OCI-M2 (cell line): ENCODE results near the gene TNFSF15.

Experiments
- DNase-seq: peaks from one replicate; lab custom pipeline; 2025; ENCODE audit not compliant: unreplicated experiment; lab: John Stamatoyannopoulos, UW

TNFSF15 gene

DNA sequence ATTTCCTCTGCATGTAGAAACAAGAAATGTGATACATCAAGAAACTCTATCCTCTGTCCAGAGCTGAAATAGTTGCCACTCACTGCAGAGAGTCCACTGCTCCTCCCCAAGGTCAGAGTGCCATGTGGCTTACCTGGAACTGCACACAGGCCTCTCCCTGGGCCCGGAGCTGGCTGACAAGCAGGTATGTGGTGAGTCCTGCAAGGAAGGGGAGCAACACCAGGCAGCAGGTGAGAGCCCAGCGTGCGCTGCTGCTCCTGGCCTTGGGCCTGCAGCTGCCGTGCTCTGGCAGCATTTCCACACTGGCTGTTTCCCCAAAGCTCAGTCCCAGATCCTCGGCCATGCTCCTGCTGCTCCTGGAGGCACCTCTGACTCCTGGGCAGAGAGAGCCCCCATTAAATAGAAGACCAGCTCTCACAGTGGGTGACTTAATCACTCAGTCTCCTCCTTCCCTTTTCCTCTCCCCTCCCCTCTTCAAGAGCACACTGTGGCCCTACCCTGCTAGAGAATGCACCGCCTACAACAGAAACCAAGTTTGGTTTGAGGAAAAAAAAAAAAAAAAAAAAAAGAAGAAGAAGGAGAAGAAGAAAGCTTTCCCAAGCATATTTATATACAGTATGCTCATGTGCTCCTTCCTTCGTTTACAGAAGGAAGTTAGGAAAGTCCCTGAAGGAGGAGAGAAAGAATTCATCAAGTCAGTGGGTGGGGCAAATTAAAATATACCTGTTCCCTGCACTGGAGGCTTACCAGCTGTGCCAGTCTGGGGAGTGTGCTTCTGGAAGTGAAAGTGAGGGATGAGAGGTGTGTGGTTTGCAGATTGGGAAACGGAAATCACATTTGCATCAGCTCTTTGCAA lies at the start of gene TNFSF15:
TNFSF15 (minus strand) TSS at position 370 of the 856 bp plus-strand sequence; CDS start at position 343, 27 bp downstream.
- DNase-seq = no peak

DNA sequence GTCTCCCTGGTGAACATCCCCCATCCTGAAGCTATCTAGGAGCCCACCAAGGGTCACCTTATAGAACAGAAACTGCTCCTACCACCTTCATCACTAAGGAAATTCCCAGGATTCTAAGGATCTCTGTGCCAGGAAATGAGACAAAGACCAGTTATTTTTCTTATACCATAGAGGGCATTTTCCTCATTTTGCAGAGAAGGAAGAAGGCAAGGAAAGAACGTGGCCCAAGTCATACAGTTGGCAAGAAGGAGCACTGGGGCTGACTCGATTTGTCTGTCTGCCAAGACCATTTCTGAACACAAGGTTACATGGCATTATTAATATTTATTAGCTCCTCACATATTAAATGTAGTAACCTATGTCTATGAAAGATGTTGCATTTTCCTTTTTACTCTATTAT lies 49.6 kb upstream of the TNFSF15 start:
- DNase-seq = no peak

DNA sequence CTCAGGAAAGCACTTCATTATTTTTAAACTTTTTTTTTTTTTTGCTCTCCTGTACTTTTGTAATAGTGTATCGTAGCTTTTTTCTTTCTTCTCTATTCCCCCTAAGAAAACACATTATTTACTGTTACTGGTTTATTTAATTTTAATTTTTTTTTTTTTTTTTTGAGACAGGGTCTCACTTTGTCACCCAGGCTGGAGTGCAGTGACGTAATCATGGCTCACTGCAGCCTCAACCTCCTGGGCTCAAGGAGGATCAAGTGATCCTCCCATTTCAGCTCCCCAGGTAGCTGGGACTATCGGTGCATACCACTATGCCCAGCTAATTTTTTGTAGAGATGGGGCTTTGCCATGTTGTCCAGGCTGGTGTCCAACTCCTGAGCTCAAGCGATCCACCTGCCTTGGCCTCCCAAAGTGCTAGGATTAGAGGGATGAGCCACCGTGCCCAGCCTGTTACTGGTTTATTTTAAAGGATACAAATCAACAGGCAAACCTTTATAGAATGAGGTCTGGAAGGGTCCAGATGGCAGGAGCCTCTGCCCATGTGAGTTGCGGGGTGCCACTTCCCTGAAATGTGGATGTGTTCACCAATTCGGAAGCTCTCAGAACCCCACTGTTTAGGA lies 49.0 kb upstream of the TNFSF15 start:
- no peak for DNase-seq

DNA sequence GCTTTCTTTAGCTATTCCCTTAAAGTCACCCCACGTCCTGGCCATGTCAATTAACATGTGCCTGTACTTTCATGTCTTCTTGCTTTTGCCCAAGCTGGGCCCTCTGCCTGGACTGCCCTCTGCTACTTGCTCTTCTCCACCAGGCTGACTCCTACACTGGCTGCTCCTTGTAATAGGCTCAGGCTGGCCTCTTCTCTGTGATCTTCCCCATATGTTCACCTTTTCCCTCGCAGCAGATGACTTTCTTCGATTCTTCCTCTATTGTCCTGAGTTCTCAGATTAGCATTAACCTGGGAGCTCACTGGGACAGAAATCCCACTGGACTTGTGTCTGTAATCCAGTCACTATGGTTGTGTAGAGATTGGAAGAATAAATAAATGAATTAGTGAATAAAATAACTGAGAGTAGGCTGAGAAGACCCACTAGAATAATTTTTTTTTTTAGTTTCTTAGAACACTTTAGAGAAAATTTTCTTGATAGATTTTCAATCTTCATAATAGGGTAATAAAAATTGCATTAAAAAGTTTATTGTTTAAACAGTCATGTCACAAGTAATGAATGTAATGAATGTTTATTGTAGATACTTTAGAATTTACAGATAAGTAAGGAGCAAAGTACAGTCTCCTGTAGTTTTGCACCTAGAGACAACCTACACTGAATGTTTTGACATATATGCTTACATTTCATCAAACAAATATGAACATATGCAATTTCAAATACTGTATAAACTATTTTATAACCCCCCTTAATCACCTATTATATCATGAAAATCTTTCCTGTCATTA lies 47.4 kb upstream of the TNFSF15 start:
- DNase-seq = no peak

DNA sequence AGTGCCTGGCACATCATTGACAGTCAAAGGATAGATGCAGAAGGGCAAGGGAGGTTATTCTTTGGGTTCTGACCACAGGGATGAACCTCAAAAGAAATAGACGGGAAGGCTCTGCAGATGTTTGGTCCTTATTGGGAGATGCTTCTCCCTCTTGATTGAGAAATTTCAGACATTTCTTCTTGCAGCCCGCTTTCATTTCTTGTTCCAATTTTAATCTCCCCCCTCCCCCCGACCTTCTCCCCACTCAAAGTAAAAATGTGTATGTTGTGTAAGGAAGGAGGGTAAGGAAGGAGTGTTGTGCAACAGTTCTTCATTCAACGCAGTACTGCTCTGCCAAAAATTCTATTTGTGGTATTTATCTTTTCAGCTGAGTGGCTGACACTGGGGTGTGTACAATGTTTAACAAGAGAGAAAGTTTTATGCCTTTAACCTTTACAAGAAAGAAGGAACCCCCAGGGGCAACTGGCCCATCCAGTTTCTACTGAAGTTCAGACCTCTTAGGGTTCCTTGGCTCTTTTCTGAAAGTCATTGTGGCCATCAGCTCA lies 46.3 kb upstream of the TNFSF15 start:
- DNase-seq = no peak

DNA sequence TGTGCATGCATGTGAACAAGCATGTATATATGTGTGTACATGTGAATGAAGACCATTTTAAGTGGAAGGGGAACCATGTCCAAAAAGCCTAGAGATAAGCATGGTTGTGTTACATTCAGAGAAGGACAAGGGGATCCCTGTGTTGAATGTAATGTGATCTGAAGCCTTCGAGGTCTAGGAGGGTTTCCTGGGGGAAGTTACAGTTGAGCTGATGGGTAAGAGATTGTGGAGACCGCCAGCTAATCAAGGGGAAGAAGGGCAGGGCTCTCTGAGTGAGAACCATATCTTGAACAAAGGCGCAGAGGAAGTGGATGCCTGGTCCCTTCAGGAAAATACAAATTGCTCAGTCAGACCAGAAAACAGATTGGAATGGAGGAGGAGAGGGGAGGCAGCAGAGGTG lies 45.5 kb upstream of the TNFSF15 start:
- no peak for DNase-seq

DNA sequence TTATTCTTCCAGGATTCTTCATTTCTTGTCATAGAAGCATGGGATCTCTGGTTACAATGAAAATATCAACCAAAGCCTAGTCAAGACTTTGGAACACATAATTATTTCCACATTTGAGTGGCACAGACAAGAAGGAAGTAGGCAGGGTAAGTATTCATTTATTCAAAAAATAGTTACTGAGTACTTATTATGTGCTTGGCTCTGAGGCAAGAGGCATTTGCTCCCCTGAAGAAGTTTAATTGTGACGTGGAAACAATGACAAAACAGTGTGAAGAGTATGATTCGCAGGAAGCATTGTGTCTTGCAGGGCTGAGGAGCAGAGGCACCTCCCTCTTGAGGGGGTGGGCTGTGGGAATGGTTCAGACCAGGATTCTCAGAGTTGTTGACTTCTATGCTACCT lies 45.0 kb upstream of the TNFSF15 start:
- DNase-seq = no peak

DNA sequence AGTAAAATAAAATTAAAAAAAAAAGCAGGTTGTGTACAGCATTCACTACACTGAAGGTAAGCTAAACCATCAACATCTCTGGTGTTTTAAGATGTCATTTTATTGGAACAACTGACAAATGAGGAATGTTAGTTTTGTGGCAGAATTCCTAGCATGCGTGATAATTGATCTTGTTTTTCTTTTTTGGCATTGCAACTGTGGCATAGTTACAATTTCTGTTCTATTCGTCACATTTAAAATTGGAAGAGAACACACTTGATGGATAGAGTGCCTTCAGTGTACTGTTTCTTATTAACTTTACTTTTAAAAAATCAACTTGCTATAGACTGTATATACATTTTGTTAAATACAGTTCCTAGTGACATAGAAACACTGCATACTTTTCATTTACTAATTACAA lies 43.6 kb upstream of the TNFSF15 start:
- DNase-seq = no peak

DNA sequence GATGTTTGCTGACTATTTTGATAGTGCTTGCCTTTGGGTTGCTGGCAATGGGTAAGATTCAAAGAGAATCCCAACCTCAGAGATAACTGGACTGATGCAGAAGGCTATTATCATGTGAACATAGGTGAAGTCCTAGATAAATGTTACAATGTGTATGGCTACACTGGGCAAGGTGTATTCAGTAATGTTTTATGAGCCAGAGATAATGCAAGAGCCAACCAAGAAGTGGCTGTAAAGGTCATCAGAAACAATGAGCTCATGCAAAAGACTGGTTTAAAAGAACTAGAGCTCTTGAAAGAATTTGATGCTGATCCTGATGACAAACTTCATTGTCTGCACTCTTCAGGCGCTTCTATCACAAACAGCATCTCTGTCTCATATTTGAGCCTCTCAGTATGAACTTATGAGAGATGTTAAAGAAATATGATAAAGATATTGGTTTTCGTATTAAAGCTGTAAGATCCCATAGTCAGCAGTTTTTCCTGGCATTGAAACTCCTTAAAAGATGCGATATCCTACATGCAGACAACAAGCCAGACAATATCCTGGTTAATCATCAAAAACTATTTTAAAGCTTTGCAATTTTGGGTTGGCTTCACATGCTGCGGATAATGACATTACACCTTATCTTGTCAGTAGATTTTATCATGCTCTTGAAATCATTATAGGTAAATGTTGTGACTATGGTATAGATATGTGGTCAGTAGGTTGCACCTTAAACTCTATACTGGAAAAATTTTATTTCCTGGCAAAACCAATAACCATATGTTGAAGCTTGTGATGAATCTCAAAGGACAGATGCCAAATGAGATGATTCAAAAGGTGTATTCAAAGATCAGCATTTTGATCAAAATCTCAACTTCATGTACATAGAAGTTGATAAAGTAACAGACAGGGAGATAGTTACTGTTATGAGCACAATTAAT lies 41.9 kb upstream of the TNFSF15 start:
- DNase-seq = no peak

DNA sequence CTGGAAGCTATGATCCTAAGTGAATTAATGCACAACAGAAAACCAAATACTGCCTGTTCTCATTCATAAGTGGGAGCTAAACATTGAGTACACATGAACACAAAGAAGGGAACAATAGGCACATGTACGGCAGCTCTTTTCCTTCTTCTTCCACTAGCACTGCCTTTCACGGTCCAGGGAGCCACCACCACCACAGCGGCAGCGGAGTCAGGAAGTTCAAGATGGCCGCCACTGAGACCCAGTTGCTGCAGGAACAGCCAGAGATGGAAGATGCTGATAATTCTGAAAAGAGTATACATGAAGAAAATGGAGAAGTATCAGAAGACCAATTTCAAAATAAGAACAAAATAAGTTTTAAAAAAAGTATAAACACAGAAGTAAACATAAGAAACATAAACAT lies 39.5 kb upstream of the TNFSF15 start:
- no peak for DNase-seq

DNA sequence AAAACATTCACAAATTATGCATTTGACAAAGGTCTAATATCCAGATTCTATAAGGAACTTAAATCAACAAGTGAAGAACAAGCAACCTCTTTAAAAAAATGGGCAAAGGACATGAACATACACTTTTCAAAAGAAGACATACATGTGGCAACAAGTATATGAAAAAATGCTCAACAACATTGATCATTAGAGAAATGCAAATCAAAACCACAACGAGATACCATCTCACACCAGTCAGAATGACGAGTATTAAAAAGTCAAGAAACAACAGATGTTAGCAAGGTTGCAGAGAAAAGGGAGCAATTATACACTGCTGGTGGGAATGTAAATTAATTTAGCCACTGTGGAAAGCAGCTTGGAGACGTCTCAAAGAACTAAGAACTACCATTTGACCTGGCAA lies 38.9 kb upstream of the TNFSF15 start:
- DNase-seq = no peak

DNA sequence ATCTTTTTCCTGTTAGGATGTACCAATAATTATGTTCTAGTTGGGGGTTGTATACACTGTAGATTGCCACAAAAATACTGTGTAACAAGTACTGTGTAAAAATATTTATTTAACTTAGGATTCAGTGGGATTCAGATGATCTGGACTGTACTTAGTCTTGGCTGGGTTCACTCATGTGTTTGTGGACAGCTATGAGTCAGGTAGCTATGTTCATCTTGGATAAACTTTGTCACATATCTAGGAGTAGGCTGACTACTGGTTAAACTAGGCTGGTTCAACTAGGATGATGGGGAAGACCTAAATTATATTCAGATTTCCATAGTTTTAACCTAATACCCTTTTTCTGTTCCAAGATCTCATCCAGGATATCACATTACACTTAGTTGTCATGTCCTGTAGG lies 32.1 kb upstream of the TNFSF15 start:
- no peak for DNase-seq

DNA sequence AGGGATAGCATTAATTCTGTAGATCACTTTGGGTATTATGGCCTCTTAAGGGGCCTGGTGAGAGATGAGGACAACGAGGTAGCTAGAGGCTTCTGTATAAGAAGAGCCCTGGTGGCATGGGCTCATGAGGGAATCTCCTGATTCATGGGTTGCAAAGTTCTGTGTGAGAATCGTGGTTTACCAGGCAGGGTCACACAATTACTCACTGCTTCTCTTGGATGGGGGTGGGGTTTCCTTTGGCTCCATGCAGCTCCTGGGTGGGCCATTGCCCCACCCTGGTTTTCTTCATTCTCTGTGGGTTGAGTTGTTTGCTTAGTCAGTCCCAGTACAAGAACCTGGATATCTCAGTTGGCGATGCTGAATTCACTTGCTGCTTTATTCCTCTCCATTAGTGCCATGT lies 30.9 kb upstream of the TNFSF15 start:
- no peak for DNase-seq

DNA sequence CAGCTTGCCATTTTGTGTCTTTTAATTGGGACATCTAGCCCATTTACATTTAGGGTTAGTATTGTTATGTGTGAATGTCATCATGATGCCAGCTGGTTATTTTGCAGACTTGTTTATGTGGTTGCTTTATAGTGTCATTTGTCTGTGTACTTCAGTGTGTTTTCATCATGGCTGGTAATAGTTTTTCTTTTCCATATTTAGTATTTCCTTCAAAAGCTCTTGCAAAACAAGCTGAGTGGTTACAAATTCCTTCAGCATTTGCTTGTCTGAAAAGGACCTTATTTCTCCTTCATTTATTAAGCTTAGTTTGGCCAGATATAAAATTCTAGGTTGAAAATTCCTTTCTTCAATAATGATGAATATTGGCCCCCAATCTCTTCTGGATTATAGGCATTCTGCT lies 28.5 kb upstream of the TNFSF15 start:
- no peak for DNase-seq

DNA sequence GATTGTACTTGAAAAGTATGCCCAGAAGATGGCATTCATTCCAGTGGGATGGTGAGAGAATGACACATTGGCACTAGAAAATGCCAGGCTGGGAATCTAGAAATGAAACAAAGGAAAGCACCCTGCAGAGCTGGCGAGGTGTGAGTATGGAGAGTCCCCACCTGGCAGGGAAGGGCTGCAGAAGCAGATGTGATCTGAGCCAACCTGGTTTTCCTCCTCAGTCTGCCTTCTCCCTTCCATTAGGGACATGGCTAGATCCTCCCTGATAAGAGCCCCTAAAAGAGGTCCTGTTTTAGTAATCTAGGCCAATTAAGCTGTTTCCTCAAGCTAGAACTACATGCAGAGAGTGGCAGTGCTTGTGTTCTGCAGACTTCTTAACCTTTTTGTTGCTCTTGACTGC lies 24.7 kb upstream of the TNFSF15 start:
- DNase-seq = no peak

DNA sequence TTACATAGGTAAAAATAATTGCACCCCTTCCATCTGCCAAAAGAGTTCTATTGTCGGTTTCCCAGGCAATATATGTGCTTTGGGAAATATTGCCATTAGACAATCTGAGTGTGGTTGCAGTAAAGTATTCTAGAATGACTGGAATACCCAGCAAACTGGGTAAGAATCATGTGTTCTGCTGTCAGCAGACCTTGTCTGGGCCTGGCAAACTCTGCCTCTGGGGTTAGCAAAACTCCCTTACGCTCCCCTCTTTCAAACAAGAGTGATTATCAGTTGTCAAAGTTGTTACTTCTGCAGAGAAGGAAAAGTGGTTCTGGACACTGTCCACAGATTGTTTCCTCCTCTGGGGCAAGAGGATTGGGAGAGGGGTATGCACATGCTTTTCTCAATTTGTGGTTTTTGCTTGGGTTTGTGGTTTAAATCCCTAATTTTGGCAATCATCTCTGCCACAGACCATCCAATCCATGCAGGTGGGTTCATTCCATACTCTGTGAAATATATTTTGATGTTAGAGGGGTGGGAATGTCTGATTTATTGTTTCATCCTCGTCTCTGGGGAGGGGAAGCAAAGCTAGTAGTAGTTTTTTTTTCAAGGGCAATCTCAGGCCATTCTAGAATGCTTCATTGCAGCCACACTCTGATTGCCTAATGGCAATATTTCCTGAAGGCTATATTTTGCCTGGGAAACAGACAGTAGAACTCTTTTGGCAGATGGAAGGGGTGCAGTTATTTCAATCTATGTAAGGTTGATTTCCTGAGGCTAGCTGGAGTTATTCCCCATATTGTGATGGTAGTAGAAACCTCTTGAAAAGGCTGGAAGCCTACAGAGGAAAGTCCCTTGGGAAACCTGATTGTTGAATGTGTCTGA lies 24.0 kb upstream of the TNFSF15 start:
- no peak for DNase-seq

DNA sequence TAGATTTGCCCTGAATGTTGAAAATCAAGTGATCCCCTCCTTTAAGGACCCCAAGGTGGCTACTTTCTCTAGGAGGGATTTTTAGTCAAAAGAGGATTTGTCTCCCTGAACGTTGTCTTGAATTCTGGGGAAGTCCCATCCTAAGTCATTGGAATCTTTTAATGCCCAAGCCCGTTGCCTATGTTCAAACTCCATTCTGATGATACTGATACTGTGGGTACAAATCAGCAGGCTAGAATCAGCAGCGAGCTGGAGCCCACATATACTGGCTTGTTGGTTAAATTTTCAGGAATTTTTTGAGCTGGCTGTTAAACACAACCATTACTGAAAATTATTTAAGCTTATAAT lies 22.4 kb upstream of the TNFSF15 start:
- no peak for DNase-seq

DNA sequence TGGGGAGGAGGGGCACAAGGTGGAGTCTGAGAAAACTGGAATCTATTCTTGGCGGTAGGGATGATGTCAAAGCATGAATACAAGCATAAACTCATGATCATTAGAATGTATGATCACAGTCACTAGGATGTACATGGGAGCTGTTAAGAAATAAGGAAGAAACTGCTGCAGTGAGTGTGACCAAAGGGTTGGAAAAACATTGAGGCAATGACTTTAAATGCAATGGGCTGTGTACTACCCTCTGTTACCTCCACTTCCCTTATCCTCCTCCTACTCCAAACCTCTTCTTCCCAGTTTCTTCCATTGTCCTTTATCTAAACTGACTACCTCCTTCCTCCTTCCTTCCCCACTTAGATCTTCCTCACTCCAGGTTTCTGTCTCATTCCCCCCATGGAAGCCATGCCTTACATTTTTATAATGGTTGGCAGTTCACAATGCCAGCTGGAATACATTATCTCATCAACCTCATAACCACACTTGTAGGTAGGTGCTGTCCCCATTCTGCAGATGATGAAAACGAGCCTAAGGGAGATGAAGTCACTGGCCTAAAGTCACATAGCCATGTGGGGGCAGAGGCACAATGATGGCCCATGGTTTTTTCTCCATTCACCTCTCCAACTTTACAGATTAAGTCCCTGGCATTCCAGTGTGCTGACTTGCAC lies 21.9 kb upstream of the TNFSF15 start:
- no peak for DNase-seq

DNA sequence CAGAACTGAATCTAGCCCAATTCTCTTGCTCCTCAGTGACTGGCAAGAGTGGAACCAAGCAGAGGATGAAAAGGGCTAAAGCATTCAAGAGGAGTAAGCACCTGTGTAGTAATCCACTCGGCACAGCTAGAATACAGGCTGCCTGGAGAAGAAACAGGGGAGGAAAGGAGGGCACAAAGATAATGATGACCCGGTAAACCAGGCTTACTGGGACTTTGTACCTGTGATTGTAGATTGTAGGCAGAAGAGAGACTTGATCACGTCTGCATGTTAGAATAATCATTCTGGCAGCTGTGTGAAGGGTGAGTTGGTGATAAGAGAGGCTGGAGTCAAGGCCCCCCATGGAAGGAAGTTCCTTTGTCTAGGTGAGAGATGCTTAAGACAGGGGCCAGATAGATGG lies 20.6 kb upstream of the TNFSF15 start:
- DNase-seq = no peak
